ENCODE measurements around the gene CRISPLD2. TPM values are rescaled to one million over a fixed set of nuclear protein-coding genes. Genes with fewer than 3 reads are reported as not detected.

Gene CRISPLD2
- total RNA-seq, 1 donor from 2014 or later: 0.53 TPM

DNA sequence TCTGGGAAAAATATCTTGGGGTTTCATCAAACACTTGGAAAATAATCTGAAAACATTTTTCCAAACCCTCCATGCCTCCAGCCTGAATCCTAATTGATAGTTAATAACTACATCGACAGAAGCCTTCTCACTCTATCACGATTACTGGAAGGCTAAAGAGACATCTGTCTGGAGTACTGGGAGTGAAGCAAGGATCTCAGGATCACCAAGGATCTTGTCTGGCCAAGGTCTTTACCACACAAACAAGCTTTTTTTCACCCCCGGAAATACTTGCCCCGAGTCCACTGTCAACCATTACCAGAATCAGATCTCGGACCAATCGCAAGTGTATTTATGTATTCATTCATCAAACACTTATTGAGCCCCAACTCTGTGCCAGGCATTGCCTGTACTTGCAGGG, 28.3 kb upstream of the CRISPLD2 start:
- no peak for FAIRE-seq
- H3K4me3 ChIP-seq (ENCODE audit: low read depth, low read length): no peak overlapping the region
- DNase-seq (ENCODE audit: low read depth): no peak
- TF ChIP-seq CTCF (IDR thresholded peaks at IDR 0.05; ENCODE audit: insufficient read depth, low read length, severe bottlenecking): no peak
- no peaks in the 10 kb centered on the region for H3K27me3 ChIP-seq (ENCODE audit: control insufficient read depth, insufficient read depth, low read length)
- H3K36me3 ChIP-seq (ENCODE audit: control insufficient read depth, insufficient read depth, low read length): no peaks in the 10 kb centered on the region

DNA sequence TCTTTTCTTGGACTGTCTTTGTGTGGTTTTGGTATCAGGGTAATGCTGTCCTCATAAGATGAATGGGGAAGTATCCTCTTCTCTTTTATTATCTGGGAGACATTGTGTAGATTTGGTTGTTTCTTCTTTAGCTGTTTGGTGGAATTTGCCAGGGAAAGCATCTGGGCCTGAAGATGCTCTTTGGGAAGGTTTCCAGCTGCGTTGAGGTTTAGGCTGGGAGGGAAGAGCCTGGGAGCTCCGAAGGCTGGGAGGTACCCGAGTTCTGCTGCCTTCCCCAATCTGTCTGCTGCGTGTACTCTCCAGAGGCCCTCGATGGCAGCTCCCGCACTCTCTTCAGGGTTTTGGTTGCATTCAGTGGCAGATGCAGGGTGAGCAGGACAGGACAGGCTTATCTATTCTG, 25.6 kb upstream of the CRISPLD2 start:
- DNase-seq (ENCODE audit: low read depth) (no peak), FAIRE-seq (no peak)
- Histone ChIP-seq H3K36me3 (ENCODE audit: control insufficient read depth, insufficient read depth, low read length) (no peaks in the 10 kb centered on the region), H3K27me3 (ENCODE audit: control insufficient read depth, insufficient read depth, low read length) (no peaks in the 10 kb centered on the region), H3K4me3 (ENCODE audit: low read depth, low read length) (no peak overlapping the region)
- no peak for TF ChIP-seq CTCF (IDR thresholded peaks at IDR 0.05; ENCODE audit: insufficient read depth, low read length, severe bottlenecking)

- no peak for TF ChIP-seq CTCF (IDR thresholded peaks at IDR 0.05; ENCODE audit: insufficient read depth, low read length, severe bottlenecking)
- FAIRE-seq (no peak), DNase-seq (ENCODE audit: low read depth) (no peak)
- H3K36me3 ChIP-seq (ENCODE audit: control insufficient read depth, insufficient read depth, low read length): no peaks in the 10 kb centered on the region
- no peak overlapping the region for H3K4me3 ChIP-seq (ENCODE audit: low read depth, low read length)
- no peaks in the 10 kb centered on the region for H3K27me3 ChIP-seq (ENCODE audit: control insufficient read depth, insufficient read depth, low read length)
These were observed 25.2 kb upstream of the CRISPLD2 start for GRCh38 chr16:84794626-84795025.

- DNase-seq (ENCODE audit: low read depth) (peak; percentile 35), FAIRE-seq (no peak)
- Histone ChIP-seq H3K36me3 (ENCODE audit: control insufficient read depth, insufficient read depth, low read length) (no peaks in the 10 kb centered on the region), H3K27me3 (ENCODE audit: control insufficient read depth, insufficient read depth, low read length) (no peaks in the 10 kb centered on the region), H3K4me3 (ENCODE audit: low read depth, low read length) (no peak overlapping the region)
- no peak for TF ChIP-seq CTCF (IDR thresholded peaks at IDR 0.05; ENCODE audit: insufficient read depth, low read length, severe bottlenecking)
These were observed 24.3 kb upstream of the CRISPLD2 start for GRCh38 chr16:84795329-84796053.

DNA sequence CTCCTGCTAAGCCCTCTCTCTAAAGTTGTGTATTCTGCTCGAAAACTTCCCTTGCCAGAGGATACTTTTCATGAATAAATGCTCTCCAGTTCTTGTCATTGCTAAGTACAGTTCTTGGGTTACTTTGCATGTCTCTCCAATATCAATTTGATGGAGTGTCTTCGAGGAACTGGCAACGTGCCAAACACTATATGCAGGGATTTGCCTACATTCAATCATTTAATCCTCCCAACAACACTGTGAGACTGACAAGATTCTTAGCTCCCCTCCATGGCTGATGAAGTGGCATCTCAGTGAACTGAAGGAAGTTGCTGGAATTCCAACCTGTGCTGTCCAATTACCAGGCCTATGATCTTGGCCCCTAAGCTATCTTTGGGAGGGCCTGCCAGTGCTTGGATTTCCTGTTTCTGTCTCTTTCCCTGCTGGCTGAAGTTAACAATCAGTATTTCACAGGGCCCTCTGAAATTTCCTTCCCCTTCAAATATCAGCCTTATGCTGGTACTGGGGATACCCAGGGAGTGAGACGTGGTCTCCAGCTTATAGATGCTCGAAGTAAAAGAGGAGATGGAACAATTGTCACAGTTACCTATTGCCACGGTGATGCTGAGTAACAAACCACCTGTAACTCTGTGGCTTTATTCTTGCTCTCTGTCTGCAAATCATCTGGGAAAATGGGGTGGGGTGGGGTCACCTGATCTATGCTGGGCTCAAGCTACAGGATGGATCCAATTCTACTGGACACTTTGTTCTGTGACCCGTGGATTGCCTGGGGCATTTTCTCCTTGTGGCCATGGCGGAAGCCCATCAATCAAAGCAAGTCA, 19.4 kb upstream of the CRISPLD2 start:
- Histone ChIP-seq H3K36me3 (ENCODE audit: control insufficient read depth, insufficient read depth, low read length) (no peaks in the 10 kb centered on the region), H3K27me3 (ENCODE audit: control insufficient read depth, insufficient read depth, low read length) (no peaks in the 10 kb centered on the region), H3K4me3 (ENCODE audit: low read depth, low read length) (no peak overlapping the region)
- DNase-seq (ENCODE audit: low read depth) (no peak), FAIRE-seq (no peak)
- no peak for TF ChIP-seq CTCF (IDR thresholded peaks at IDR 0.05; ENCODE audit: insufficient read depth, low read length, severe bottlenecking)

Measured in bronchial epithelial cell (primary cell).